H9 (cell line): ENCODE measurements around the gene CES2. TPM values are rescaled to one million over a fixed set of nuclear protein-coding genes. Genes with fewer than 3 reads are reported as not detected.

Source experiments
- DNase-seq: peaks from one replicate; pipeline ENCODE4 v3.0.0-alpha.2; 2017
- H2AFZ ChIP-seq: one replicate; pipeline ENCODE4 v1.6.1; 2013; ENCODE audit warnings: mild to moderate bottlenecking, low read length, control low read depth, moderate library complexity
- H2AK5ac ChIP-seq: 2 replicates; pipeline ENCODE4 v1.6.1; 2013; ENCODE audit warnings: low read length, control low read depth, mixed read lengths; ENCODE audit not compliant: insufficient read length
- H2BK120ac ChIP-seq: one replicate; pipeline ENCODE4 v1.6.1; 2013; ENCODE audit warnings: low read depth, mild to moderate bottlenecking, low read length, control low read depth, inconsistent platforms; ENCODE audit not compliant: poor library complexity, severe bottlenecking
- H2BK12ac ChIP-seq: 2 replicates; pipeline ENCODE4 v1.6.1; 2013; ENCODE audit warnings: low read length, control low read depth, mixed read lengths, low read depth; ENCODE audit not compliant: insufficient read length
- H2BK15ac ChIP-seq: 2 replicates; pipeline ENCODE4 v1.6.1; 2013; ENCODE audit warnings: low read depth, low read length, control low read depth
- H2BK20ac ChIP-seq: one replicate; pipeline ENCODE4 v1.6.1; 2013; ENCODE audit warnings: low read depth, mild to moderate bottlenecking, low read length, control low read depth, inconsistent platforms; ENCODE audit not compliant: poor library complexity, severe bottlenecking
- H2BK5ac ChIP-seq: 2 replicates; pipeline ENCODE4 v1.6.1; 2013; ENCODE audit warnings: low read length, control low read depth, mixed read lengths; ENCODE audit not compliant: insufficient read length
- H3K14ac ChIP-seq: 2 replicates; pipeline ENCODE4 v1.6.1; 2013; ENCODE audit warnings: low read length, control low read depth; ENCODE audit not compliant: insufficient read depth
- H3K18ac ChIP-seq: 2 replicates; pipeline ENCODE4 v1.6.1; 2013; ENCODE audit warnings: low read depth, mild to moderate bottlenecking, mixed read lengths, low read length, control low read depth; ENCODE audit not compliant: insufficient read length
- H3K23ac ChIP-seq: 2 replicates; pipeline ENCODE4 v1.6.1; 2013; ENCODE audit warnings: low read length, control low read depth, mixed read lengths, low read depth; ENCODE audit not compliant: insufficient read length
- H3K23me2 ChIP-seq: 2 replicates; pipeline ENCODE4 v1.6.1; 2013; ENCODE audit warnings: low read depth, mild to moderate bottlenecking, mixed read lengths, low read length, control low read depth; ENCODE audit not compliant: insufficient read length, poor library complexity, severe bottlenecking
- H3K27ac ChIP-seq: 2 replicates; pipeline ENCODE4 v1.5.1; 2013; ENCODE audit warnings: low read length, control low read depth, mixed read lengths, low read depth; ENCODE audit not compliant: insufficient read length
- H3K27me3 ChIP-seq: 2 replicates; pipeline ENCODE4 v1.6.1; 2013; ENCODE audit warnings: low read length, control low read depth, inconsistent platforms; ENCODE audit not compliant: insufficient read depth
- H3K4ac ChIP-seq: 2 replicates; pipeline ENCODE4 v1.6.1; 2013; ENCODE audit warnings: low read depth, mild to moderate bottlenecking, control low read depth, inconsistent platforms, low read length, moderate library complexity
- H3K4me1 ChIP-seq: 2 replicates; pipeline ENCODE4 v1.6.1; 2013; ENCODE audit warnings: low read length, control low read depth, inconsistent platforms; ENCODE audit not compliant: insufficient read depth
- H3K4me2 ChIP-seq: 2 replicates; pipeline ENCODE4 v1.6.1; 2013; ENCODE audit warnings: low read length, control low read depth, mixed read lengths; ENCODE audit not compliant: insufficient read length, insufficient read depth
- H3K56ac ChIP-seq: 2 replicates; pipeline ENCODE4 v1.6.1; 2013; ENCODE audit warnings: low read depth, mild to moderate bottlenecking, mixed read lengths, low read length, control low read depth; ENCODE audit not compliant: insufficient read length
- H3K79me1 ChIP-seq: 2 replicates; pipeline ENCODE4 v1.6.1; 2013; ENCODE audit warnings: low read depth, mild to moderate bottlenecking, moderate library complexity, low read length, control low read depth, inconsistent platforms; ENCODE audit not compliant: insufficient read depth, poor library complexity, severe bottlenecking
- H3K79me2 ChIP-seq: 2 replicates; pipeline ENCODE4 v1.6.1; 2013; ENCODE audit warnings: low read length, control low read depth, inconsistent platforms; ENCODE audit not compliant: insufficient read depth
- H3K9ac ChIP-seq: 2 replicates; pipeline ENCODE4 v1.6.1; 2013; ENCODE audit warnings: low read length, control low read depth, mixed read lengths; ENCODE audit not compliant: insufficient read length; ENCODE audit errors: extremely low read depth
- H3K9me3 ChIP-seq: one replicate; pipeline ENCODE4 v1.6.1; 2013; ENCODE audit warnings: low read depth, low read length, inconsistent platforms; ENCODE audit not compliant: control insufficient read depth
- H3T11ph ChIP-seq: one replicate; pipeline ENCODE4 v1.6.1; 2013; ENCODE audit warnings: mild to moderate bottlenecking, low read length, control low read depth, inconsistent platforms
- H4K20me1 ChIP-seq: one replicate; pipeline ENCODE4 v1.6.1; 2013; ENCODE audit not compliant: control insufficient read depth, insufficient read length, insufficient read depth
- H4K5ac ChIP-seq: 2 replicates; pipeline ENCODE4 v1.6.1; 2013; ENCODE audit warnings: low read depth, mild to moderate bottlenecking, mixed read lengths, low read length, control low read depth; ENCODE audit not compliant: insufficient read length
- H4K8ac ChIP-seq: replicated peaks from 2 replicates; pipeline ENCODE4 v1.6.1; 2013; ENCODE audit warnings: low read length, control low read depth, mixed read lengths, low read depth; ENCODE audit not compliant: insufficient read length
- H4K91ac ChIP-seq: 2 replicates; pipeline ENCODE4 v1.6.1; 2013; ENCODE audit warnings: low read depth, mild to moderate bottlenecking, moderate library complexity, mixed read lengths, low read length, control low read depth; ENCODE audit not compliant: insufficient read length
- H3K27ac Mint-ChIP-seq, 3 experiments: 2 replicates in 2 of 3; 3 replicates in 1 of 3; pipeline ENCODE4 v1.8.0; 2020 to 2021; ENCODE audit warnings: mixed read lengths in 3 of 3, mild to moderate bottlenecking in 1 of 3, moderate library complexity in 1 of 3
- H3K27me3 Mint-ChIP-seq: 2 replicates; pipeline ENCODE4 v1.8.0; 2021; ENCODE audit warnings: low read depth, mild to moderate bottlenecking, moderate library complexity, mixed read lengths
- H3K36me3 Mint-ChIP-seq, 3 experiments: 2 replicates in 2 of 3; 3 replicates in 1 of 3; pipeline ENCODE4 v1.8.0; 2020 to 2021; ENCODE audit warnings: low read depth in 3 of 3, mixed read lengths in 3 of 3; ENCODE audit not compliant: insufficient read depth in 1 of 3
- H3K4me1 Mint-ChIP-seq, 2 experiments: 2 replicates each; pipeline ENCODE4 v1.8.0; 2020; ENCODE audit warnings: mixed read lengths in 2 of 2
- H3K4me3 Mint-ChIP-seq, 2 experiments: 2 replicates in 1 of 2; 3 replicates in 1 of 2; pipeline ENCODE4 v1.8.0; 2020 to 2021; ENCODE audit warnings: mild to moderate bottlenecking in 2 of 2, mixed read lengths in 2 of 2, moderate library complexity in 1 of 2
- H3K9me3 Mint-ChIP-seq, 2 experiments: 2 replicates in 1 of 2; 3 replicates in 1 of 2; pipeline ENCODE4 v1.8.0; 2020; ENCODE audit warnings: mild to moderate bottlenecking in 2 of 2, mixed read lengths in 2 of 2, moderate library complexity in 1 of 2
- CTCF ChIP-seq: fragments of 200-600 bp; sonication (generic); conservative IDR thresholded peaks from 3 replicates; pipeline ENCODE4 v1.8.0; 2021; ENCODE audit warnings: antibody characterized with exemption, mild to moderate bottlenecking
- WGBS: extraction: QIAGEN DNeasy Blood & Tissue Kit; methylation state at CpG from one replicate; pipeline ENCODE4 v1.1.7; 2013; ENCODE audit warnings: missing lambda C conversion rate, low lambda C conversion rate, mixed read lengths; ENCODE audit not compliant: insufficient read length; ENCODE audit errors: extremely low coverage; 5-methylcytosine and 5-hydroxymethylcytosine counted together
- total RNA-seq: library from RNA; stranded (reverse); gene quantifications from 2 replicates; pipeline ENCODE4 v1.2.1, GENCODE V29; 2021

Gene CES2
- total RNA-seq, 1 experiment from 2014 or later: 28.2 TPM

GRCh38 chr16:66942981-66943380 lies 7.7 kb downstream of the CES2 start:
- Histone ChIP-seq H2AK5ac (no peak overlapping the region), H2BK20ac (no peak overlapping the region), H4K8ac (no peak overlapping the region), H3K14ac (no peak overlapping the region), H2BK15ac (no peak overlapping the region), H3K9me3 (no peaks in the 10 kb centered on the region), H4K91ac (no peak overlapping the region), H3K79me1 (no peaks in the 10 kb centered on the region), H3K4ac (no peak overlapping the region), H2BK12ac (no peak overlapping the region), H2BK120ac (no peak overlapping the region), H3K9ac (no peak overlapping the region), H3K56ac (no peak overlapping the region), H3K23me2 (no peaks in the 10 kb centered on the region), H3K27ac (no peak overlapping the region), H3K27me3 (no peaks in the 10 kb centered on the region), H3K4me1 (no peaks in the 10 kb centered on the region), H3K79me2 (no peaks in the 10 kb centered on the region), H4K5ac (no peak overlapping the region), H2BK5ac (no peak overlapping the region), H4K20me1 (no peaks in the 10 kb centered on the region), H3T11ph (no peak overlapping the region), H2AFZ (no peak overlapping the region), H3K18ac (no peak overlapping the region), H3K23ac (no peak overlapping the region), H3K4me2 (no peak overlapping the region)
- WGBS: no CpG with 5 or more reads among the region's 5 CpGs
- H3K4me3 Mint-ChIP-seq: no peak overlapping the region
- no peak overlapping the region for H3K27ac Mint-ChIP-seq
- TF ChIP-seq CTCF: no peak
- H3K4me1 Mint-ChIP-seq: peaks cover 2 to 4% of the 10 kb centered on the region in 2 experiments; a peak in 2 of 4 replicates
- no peaks in the 10 kb centered on the region; the same call in none of the 2 replicates for H3K27me3 Mint-ChIP-seq
- no peaks in the 10 kb centered on the region for H3K9me3 Mint-ChIP-seq
- peaks cover 10 to 41% (median 34%) of the 10 kb centered on the region in 3 experiments; a peak in 6 of 7 replicates for H3K36me3 Mint-ChIP-seq
- DNase-seq: no peak
